SIG-M5 treated with dmso at 0.1 percent for 504 hours (cell line): ENCODE results near the gene BUB1B.

Experiments
- DNase-seq: peaks from one replicate; lab custom pipeline; 2025; ENCODE audit not compliant: unreplicated experiment; lab: John Stamatoyannopoulos, UW

BUB1B gene

DNA sequence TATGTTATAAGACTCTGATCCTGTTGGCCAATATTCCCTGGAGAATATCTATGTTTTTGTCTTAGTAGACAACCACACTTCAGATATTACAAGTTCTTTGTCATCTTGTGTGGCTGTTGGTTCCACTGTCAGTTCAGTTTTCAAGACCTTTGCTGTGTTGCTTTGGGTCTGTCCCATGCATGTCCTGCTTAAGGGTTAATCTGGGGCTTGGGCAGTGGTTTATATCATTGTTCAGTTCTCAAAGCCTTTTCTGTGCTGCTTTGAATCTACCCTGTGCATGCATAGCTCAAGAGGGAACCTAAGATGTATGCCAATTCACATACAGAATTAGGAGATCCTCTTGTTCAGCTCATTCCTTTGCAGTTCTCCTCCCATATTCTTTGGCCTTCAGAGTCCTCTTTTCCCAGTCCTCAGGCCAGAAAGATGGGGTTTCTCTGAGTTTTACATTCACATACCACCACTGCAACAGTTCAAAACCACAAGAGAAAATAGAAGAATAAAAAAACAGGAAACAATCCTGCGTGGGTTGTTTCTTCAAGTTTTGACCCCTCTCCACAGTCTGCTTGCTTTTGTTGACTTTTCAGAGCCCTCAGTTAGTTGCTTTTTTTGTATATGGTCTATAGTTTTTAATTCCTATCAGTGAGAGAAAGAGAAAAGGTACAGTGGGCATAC is 21.6 kb downstream of the BUB1B start:
- DNase-seq = no peak

DNA sequence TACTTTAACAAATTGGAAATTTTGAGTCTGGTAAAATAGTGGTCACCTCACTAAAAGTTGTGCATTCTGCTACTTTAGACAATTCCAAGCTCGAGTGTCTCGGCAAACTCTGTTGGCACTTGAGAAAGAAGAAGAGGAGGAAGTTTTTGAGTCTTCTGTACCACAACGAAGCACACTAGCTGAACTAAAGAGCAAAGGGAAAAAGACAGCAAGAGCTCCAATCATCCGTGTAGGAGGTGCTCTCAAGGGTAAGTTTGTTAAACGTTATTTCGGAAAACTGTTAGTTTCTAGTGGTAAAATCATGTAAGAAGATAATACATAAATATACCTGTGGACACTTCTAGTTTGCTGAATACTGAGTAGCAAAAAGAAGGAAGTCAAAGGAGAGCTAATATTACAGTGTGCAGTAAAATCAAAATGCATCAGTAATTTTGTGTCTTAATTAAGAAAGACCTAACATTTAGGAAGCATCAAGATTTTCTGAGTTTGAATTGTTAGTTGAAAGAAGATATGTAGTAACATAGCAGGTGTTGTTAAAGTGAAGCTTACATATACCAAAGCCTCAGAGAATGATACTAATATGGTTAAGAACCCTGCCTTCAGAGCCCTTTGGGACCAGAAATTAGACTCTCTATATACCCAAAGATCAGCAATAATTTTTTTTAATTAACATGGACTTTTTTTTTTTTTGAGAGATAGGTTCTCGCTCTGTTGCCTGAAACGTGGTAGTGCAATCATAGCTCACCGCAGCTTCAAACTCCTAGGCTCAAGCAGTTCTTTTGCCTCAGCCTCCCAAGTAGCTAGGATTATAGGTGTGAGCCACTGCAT is 23.0 kb downstream of the BUB1B start:
- no peak for DNase-seq

DNA sequence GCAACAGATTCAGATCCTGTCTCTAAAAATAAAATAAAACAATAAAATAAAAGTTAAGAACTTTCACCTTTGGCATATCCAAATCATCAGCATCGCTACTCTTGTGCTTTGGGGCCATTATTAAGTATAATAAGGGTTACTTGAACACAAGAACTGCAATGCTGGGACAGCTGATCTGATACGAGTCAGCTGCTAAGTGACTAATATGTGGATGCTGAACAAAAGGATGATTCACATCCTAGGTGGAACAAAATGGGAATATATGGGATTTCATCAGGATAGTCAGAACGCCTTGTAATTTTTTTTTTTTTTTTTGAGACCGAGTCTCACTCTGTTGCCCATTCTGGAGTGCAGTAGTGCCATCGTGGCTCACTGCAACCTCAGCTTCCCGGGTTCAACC is 29.7 kb downstream of the BUB1B start:
- DNase-seq = no peak

DNA sequence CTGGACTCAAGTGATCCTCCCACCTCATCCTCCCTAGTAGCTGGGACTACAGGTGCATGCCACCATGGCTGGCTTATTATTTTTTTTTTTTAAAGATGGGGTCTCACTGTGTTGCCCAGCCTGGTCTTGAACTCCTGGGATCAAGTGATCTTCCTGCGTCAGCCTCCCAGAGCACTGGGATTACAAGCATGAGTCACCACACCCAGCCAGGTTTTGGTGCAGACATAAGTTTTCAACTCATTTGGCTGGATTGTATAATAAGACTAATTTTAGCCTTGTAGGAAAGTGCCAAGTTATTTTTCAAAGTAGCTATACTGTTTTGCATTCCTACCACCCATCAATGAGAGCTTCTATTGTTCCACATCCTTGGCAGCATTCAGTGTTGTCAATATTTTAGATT is 32.1 kb downstream of the BUB1B start:
- no peak for DNase-seq

DNA sequence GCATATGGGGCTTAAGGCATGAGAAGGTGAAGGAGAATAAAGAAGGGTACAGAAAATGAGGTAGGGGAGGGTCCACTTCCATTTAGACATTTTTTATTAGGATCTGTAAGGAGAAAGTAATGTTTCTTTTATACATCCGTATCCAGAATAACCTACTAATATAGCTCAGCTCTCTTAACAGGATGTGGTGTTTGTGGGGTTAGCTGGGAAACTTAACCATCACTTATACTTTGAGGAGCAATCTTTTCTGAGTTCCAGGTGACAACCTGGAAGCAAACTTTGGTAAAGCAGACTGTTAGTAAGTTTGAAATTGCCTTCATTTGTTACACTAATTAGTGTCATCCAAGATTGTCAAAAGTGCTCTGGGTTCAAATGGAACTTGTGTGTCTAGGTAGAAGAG is 36.6 kb downstream of the BUB1B start:
- no peak for DNase-seq

DNA sequence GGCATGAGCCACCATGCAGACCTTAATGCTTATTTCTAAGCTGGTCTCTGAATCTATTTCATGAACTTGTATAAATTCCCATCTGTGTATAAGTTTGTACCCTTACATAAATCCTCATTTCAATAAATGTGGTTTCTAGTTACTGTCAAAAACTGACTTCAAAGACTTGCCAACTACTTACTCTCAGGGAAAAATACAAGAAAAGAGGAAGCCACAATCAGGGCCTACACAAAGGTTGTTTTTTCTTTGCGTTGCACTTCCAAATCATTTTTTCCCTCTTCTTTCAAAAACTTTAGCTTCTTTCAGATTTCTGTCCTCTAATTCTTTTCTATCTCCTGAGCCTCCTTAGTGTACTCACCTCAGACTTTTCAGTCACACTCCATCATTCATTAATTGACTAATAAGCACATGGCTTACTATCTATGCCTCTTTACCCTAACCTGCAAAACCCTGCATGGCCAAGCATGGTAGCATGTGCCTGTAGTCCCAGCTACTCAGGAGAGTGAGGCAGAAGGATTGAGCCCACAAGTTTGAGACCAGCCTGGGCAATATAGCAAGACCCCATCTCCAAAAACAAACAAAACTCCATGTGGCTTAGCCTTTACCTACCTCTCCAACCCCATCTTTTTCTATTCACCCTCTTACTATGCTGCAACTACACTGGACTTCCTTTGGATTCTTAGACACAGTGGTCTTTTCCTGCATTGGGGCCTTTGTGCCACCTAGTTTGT is 37.7 kb downstream of the BUB1B start:
- DNase-seq = no peak

DNA sequence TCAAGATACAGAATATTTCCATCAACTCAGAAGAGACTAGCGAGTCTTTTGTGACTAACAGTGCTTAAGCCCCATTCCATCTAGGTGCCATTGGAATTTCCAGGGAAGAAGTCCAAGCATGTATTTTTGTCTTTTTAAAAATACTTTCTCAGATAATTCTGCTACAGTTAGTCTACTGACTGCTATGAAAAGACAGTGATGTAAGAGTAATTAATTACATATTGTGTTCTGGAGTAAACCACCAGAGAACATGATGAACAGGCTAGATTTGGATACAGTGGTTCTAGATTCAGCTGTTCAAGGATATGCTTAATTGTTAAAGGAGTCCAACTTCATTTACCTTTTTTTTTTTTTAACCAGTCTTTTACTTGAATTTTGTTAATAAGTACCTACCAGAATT is 43.2 kb downstream of the BUB1B start:
- no peak for DNase-seq

DNA sequence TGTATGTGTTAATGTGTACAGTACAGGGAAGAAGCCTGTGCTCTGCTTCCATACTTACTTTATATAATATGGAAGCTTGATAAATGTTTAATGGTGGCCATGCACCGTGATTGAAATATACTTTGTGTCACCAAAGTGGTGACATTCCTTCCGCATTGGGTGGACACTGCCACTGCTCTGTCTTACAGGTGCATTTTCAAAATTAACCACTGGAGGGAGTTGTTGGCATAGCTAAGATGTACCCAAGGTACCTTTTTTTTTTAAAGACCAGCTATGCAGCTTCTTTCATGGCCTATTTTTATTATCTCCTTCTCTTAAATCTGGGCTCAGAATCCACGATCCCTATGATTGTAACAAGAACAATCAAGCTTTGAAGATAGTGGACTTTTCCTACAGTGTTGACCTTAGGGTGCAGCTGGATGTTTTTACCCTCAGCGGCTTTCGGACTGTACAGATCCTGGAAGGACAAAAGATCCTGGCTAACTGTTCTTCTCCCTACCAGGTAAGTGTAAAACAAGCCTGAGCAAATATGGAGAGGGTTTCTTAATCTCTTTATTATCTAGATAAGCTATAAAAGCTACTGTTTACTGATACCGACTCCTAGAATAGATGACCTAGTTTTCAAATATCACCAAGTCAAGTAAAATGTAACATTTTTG is 56.4 kb downstream of the BUB1B start:
- peak; percentile 71 for DNase-seq

DNA sequence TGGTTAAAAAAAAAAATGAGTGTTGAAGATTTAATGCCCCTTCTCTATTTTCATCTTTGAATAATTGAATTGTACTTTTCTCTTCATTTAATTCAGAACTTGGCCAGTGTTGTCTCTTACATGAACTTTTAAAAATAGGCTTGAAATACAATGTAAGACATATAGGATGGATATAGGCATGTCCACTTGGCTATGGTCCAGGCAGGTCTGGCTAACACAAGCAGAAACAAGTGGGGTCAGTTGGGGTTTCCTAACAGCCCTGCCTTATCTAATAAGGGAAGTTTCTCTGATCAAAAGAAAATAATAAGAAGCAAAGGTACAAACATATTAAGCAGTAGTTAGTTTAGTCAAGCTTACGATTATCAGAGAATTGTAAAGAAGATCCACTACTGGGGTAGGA is 58.9 kb downstream of the BUB1B start:
- no peak for DNase-seq

DNA sequence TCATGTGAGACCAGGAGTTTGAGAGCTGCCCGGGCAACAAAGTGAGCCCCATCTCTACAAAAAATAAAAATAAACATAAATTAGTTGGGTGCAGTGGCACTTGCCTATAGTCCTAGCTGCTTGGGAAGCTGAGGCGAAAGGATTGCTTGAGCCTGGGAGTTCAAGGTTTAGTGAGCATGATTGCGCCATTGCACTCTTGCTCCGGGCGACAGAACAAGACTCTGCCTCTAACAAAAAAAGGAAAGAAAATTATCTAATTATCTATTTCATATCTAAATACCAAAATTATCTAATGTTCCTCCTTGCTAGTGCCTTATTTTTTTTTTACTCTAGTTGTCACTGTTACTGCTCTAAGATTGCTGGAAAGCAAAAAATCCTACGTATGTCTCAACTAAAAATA is 61.3 kb downstream of the BUB1B start:
- DNase-seq = no peak

DNA sequence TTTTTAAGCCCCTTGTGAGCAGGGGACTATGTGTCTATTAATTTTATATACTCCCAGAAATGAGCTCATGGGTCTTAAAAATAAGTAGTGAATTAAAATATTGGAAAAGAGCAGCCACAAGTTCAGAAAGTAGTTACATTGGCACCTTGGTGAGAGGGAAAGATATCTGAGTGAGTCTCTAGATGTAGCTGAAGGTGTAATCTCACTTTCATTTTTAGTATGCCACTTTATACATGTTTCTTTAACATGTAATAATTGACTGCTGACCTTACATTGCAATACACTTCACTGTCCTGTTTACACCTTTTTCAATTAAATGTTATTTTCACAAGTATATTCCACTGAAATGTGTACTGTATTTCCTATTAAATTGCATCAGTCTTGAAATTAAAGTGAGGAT is 65.9 kb downstream of the BUB1B start:
- no peak for DNase-seq

DNA sequence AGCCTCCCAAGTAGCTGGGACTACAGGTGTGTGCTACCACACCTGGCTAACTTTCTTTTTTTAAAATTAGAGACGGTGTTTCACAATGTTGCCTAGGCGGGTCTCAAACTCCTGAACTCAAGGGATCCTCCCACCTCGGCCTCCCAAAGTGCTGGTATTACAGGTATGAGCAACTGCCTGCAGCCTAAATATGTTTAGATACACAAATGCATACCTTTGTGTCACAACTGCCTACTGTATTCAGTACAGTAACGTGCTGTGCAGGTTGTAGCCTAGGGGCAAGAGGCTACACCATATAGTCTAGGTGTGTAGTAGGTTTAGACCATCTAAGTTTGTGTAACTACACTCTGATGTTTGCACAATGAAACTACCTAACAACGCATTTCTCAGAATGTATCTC is 68.4 kb downstream of the BUB1B start:
- no peak for DNase-seq

DNA sequence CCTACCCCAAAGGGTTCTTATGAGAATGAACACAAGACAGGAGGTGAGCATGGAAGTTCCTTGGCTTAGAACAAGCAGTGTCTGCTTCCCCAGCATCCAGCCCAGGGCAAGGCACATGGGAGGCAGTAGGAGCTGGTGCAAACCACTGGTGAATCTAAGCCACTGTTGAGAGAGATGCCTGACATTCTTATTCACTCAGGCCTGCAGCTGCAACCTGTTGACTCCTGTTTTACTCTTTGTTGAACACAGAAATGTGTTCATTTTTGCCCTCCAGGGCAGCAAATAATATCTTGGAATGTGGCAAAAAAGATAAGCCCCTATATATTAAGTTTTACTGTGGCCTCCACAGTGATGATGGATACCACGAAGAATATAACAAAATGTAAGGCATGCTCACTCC is 69.1 kb downstream of the BUB1B start:
- DNase-seq = no peak

DNA sequence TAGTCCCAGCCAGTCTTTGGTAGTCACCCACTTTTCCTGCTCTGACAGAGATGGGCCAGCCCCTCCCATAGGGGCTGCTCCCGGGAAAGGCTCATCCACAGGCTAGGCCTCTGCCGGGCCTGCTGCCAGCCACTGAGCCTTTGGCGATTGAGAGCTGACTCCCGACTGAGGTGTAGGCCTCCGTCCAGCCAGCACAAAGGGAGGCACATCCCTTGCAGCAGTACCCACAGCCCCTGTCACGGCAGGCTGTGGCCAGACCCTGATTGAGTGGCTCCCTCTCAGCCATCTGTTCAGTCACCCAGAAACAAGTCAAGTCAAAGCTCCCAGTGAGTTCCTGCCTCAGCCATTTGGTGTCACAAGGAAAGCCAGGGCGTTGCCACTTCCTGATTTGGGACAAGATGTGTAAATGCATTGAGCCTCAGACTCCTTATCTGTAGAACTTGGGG is 71.8 kb downstream of the BUB1B start:
- DNase-seq = no peak

DNA sequence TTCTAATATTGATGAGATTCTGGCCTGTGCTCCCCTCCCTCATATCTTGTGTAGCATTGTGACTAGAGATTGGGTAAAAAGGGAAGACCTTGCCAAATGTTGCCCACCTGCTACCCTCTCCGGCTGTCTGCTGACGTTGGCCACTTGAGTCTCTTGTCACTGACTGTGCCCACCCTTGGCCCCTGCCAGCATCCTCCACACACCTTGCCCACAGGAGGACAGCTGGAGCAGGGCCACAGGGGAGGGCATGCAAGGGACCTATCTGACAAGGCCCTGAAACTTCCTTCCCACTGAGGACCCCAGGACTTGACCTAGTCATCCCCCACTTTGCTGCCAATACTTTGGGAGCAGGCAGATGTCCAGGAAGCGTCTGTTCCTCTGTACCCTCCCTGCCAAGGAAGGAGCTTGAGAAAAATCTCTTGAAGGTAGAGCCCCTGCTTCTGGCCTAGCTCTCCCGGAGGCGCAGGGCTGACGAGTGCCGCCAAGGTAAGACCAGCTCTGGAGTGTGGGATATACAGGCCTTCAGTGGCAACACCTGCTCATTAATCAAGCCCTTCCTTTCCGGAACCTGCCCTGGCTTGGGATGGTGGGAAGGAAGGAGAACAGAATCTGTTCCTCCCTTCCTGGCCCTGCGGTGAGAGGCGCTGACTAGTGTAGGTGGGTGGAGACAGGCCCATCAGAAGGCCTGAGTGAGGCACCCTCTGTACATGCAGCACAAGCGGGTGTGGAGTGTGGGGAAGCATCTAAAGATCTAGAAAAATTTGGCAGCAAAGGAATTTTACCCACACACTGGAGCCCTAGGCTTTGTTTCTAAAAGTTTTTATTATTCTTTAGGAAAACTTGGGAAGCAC is 73.1 kb downstream of the BUB1B start:
- DNase-seq = no peak

DNA sequence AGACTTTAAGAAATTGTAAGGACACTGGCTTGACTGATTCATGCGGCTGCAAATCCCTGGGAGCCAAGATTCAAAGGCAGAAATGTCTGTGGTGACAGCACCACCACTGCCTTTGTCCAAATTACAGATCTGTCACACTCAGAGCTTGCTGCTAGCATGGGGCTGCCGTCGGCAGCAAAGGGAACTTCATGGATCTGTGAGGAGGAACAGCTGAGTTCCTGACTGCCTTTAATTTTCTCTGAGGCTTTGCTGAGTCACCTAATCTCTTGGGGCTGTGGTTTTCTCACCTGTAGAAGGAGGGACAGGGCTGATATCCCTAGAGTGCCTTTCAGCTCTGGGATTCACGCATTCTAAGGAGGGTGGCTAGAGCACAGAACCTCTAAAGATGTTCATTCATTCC is 73.9 kb downstream of the BUB1B start:
- no peak for DNase-seq

DNA sequence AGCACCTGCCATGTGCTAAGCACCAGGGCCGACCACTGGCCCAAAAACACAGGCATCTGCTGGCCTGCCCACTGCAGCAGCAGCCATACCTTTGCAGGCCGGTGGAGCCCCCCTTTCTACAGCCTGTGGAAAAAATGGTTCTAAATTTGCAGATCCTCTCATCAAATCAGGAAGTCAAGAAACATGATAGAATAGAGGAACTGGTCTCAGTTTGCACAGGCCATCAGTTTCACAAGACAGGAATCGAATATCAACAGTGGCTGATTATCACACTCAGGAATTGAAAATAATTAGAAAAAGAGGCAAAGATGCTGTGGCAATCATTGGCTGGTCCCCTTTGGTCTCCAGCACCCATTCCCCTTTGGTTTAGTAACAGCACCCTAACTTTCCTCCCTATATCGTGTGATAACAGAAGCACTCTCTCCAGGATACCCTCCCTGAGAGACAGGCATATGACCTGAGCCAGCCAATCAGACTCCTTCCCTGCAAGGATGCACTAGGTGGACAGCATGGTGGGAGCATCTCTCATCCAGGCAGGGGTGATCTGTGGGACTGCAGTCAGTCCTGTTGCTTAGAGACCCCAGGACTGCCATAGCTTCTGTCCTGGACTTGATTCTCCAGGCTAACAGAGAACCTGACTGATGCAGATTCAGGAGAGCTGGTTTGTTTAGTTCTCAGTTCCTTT is 74.5 kb downstream of the BUB1B start:
- peak; percentile 79 for DNase-seq

DNA sequence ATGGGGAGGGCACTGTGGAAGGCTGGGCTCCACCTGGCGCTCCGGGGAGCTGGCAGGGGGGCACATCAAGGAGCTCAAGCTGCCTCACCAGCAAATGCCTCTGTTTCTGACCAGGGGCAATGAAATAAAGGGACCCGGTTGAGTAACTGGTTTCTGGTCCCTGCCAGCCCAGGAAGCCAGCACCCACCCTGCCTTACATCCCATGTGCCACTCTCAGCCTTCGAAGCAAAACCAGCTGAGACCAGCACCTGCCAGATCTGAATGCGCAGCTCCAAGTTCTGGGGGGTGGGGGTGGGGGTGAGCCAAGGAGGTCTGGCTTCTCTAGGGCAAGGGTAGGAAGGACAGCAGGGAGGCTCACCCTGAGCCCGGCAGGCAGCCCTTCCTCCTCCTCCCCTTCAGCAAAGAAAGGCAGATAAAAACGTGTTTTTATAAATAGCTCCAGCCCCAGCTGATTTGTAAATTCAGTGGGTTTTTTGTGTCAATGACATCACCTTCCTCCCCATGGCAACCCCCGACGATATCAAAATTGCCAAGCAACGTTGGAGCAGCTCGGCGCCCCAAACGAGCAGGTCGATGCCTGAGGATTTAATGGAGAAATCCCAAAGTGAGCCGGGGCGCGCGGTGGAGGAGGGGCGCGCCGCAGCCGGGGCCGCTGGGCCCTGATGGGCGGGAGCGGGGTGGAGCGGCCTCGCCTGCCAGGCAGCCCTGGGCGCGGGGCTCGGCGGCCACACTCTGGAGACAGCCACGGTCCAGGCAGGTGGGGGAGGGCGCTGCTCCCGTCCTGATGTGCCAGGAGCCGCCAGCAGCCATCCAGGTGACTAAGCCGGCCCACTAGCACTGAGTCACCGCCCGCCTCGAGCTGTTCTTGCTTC is 77.9 kb downstream of the BUB1B start, which contains the start of gene PAK6:
Gene PAK6, plus strand, starts transcription at position 532 of the 872 bp plus-strand sequence. CDS start 25,723 bp downstream, outside the sequence.
- peak; percentile 25 for DNase-seq

DNA sequence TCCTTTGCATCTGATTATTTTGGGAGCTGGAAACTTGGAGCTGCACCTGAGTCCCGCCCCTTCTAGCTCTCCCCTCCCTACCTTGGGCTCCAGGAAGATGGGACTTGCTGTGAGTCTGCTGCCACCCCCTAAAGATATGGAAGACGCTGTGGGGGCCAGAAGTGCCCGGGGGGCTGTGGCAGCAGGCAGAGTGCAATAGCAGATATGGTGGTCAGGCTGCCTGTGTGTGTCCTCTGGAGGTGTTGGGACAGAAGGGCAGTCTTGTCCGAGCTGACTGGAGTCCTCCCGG is 78.5 kb downstream of the BUB1B start:
- no peak for DNase-seq
